Measurements from ENCODE around the gene TRIM38.

GRCh38 chr6:25930532-25931410 lies 31.8 kb upstream of the TRIM38 start, which contains the start of gene SLC17A2:
- TF ChIP-seq CTCF (IDR thresholded peaks at IDR 0.05) (no peak), POLR2AphosphoS5 (IDR thresholded peaks at IDR 0.05) (no peak)

Measured in suprapubic skin (tissue), 3 donors.